HEK293T (cell line): ENCODE data around the gene NPHP3.

ENCODE experiments used
- FOXM1 ChIP-seq: fragments of 450-650 bp; IDR thresholded peaks from 2 replicates; pipeline ENCODE4 v1.6.1; 2017; ENCODE audit warnings: mild to moderate bottlenecking, borderline replicate concordance
- TARDBP ChIP-seq: fragments of 450-650 bp; IDR thresholded peaks from 2 replicates; pipeline ENCODE4 v1.6.1; 2016

DNA sequence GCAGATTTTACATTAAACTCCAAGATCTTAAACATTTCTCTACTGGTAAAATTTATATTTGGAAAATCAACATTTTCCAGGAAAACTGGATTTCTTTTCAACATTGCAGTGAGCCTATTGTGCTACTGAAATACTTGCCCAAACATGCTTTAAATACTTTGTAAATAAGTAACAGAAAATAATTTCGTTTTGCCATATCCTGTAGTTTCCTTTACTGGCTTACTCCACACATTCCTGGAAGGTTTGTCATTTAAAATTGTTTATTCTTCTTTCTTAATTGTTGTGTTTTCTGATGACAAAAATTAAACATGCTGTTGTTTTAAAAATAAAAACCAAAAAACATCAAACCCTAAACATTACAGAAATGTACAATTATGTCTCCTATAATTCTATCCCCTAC, 84.6 kb downstream of the NPHP3 start:
- TF ChIP-seq TARDBP, result no peak
- no peak for TF ChIP-seq FOXM1
